Measurements from ENCODE around the gene RAB11B. TPM values are rescaled to one million over a fixed set of nuclear protein-coding genes. Genes with fewer than 3 reads are reported as not detected.

RAB11B gene
- total and polyA plus RNA-seq, 2 of the 13 experiments (the other 11 are each of a cell fraction or from before 2014, with no cell fraction given): 6.0 to 28.4 TPM

DNA sequence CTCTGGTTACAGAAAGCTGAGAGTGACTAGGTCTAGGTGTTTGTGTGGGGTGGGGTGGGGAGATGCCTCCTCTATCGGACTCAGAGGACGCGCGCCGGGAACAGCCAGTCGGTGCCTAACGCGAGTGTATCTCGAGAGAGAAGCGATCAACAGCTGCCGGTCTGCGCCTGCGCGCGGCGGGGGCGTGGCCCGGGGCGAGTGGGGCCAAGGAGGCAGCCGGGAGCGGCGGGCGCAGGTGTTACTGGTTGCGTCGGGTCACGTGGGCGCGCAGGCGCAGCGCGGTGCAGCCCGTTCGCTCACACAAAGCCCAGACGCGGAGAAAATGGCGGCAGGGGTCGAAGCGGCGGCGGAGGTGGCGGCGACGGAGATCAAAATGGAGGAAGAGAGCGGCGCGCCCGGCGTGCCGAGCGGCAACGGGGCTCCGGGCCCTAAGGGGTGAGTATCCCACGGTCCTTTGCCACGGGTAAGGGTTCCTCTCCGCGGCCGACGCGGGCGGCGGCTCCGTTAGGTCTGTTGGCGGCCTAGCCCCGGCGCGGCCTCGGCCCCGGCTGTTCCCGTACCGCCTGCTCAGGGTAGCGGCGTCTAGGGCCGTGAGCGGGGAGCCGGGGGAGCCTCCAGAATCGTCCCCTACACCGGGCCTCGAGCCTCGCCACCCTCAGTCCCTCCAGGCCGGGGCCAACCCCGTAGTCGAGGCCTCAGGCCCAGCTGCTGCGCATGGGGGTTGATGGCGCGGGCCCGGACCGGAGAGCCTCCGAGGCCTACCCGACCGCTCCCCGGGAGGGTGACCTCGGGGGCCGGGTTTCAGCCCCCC is 54.7 kb downstream of the RAB11B start, which contains the start of gene HNRNPM (continued):
- TF ChIP-seq ZNF629 (CRISPR knock-in tag; conservative IDR thresholded peaks at IDR 0.05) (0 out of 2 replicates have a peak, but pooled peaks have one; percentile 8), ZNF260 (CRISPR knock-in tag; IDR thresholded peaks at IDR 0.05; ENCODE audit: borderline replicate concordance, low read depth) (no peak), YEATS2 (CRISPR knock-in tag; IDR thresholded peaks at IDR 0.05; ENCODE audit: borderline replicate concordance) (peak; percentile 51; the same call in 1 of the 2 replicates), HMGA1 (CRISPR knock-in tag; conservative IDR thresholded peaks at IDR 0.05) (no peak), ZNF383 (CRISPR knock-in tag; IDR thresholded peaks at IDR 0.05; ENCODE audit: borderline replicate concordance) (no peak), ZNF724P (CRISPR knock-in tag; IDR thresholded peaks at IDR 0.05; ENCODE audit: borderline replicate concordance) (no peak), NFATC3 (CRISPR knock-in tag; IDR thresholded peaks at IDR 0.05) (no peak), ATM (IDR thresholded peaks at IDR 0.05; ENCODE audit: borderline replicate concordance) (no peak), GZF1 (CRISPR knock-in tag; IDR thresholded peaks at IDR 0.05) (no peak), MTA1 (CRISPR knock-in tag; IDR thresholded peaks at IDR 0.05; ENCODE audit: borderline replicate concordance) (no peak), MTF1 (CRISPR knock-in tag; IDR thresholded peaks at IDR 0.05) (peak; percentile 74), ZNF430 (CRISPR knock-in tag; IDR thresholded peaks at IDR 0.05) (no peak; the same call in 1 of the 2 replicates), ZBTB42 (CRISPR knock-in tag; IDR thresholded peaks at IDR 0.05) (no peak; the same call in 1 of the 2 replicates), FOXO4 (CRISPR knock-in tag; conservative IDR thresholded peaks at IDR 0.05) (peak; percentile 97; the same call in 1 of the 2 replicates), PITX1 (CRISPR knock-in tag; IDR thresholded peaks at IDR 0.05) (0 out of 2 replicates have a peak, but pooled peaks have one; percentile 8), SNAPC2 (CRISPR knock-in tag; IDR thresholded peaks at IDR 0.05) (no peak)
- TF ChIP-seq, protein P1, sequence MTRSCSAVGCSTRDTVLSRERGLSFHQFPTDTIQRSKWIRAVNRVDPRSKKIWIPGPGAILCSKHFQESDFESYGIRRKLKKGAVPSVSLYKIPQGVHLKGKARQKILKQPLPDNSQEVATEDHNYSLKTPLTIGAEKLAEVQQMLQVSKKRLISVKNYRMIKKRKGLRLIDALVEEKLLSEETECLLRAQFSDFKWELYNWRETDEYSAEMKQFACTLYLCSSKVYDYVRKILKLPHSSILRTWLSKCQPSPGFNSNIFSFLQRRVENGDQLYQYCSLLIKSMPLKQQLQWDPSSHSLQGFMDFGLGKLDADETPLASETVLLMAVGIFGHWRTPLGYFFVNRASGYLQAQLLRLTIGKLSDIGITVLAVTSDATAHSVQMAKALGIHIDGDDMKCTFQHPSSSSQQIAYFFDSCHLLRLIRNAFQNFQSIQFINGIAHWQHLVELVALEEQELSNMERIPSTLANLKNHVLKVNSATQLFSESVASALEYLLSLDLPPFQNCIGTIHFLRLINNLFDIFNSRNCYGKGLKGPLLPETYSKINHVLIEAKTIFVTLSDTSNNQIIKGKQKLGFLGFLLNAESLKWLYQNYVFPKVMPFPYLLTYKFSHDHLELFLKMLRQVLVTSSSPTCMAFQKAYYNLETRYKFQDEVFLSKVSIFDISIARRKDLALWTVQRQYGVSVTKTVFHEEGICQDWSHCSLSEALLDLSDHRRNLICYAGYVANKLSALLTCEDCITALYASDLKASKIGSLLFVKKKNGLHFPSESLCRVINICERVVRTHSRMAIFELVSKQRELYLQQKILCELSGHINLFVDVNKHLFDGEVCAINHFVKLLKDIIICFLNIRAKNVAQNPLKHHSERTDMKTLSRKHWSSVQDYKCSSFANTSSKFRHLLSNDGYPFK (CRISPR knock-in tag; IDR thresholded peaks at IDR 0.05; ENCODE audit: borderline replicate concordance): peak; percentile 49
- TF ChIP-seq, protein P2, sequence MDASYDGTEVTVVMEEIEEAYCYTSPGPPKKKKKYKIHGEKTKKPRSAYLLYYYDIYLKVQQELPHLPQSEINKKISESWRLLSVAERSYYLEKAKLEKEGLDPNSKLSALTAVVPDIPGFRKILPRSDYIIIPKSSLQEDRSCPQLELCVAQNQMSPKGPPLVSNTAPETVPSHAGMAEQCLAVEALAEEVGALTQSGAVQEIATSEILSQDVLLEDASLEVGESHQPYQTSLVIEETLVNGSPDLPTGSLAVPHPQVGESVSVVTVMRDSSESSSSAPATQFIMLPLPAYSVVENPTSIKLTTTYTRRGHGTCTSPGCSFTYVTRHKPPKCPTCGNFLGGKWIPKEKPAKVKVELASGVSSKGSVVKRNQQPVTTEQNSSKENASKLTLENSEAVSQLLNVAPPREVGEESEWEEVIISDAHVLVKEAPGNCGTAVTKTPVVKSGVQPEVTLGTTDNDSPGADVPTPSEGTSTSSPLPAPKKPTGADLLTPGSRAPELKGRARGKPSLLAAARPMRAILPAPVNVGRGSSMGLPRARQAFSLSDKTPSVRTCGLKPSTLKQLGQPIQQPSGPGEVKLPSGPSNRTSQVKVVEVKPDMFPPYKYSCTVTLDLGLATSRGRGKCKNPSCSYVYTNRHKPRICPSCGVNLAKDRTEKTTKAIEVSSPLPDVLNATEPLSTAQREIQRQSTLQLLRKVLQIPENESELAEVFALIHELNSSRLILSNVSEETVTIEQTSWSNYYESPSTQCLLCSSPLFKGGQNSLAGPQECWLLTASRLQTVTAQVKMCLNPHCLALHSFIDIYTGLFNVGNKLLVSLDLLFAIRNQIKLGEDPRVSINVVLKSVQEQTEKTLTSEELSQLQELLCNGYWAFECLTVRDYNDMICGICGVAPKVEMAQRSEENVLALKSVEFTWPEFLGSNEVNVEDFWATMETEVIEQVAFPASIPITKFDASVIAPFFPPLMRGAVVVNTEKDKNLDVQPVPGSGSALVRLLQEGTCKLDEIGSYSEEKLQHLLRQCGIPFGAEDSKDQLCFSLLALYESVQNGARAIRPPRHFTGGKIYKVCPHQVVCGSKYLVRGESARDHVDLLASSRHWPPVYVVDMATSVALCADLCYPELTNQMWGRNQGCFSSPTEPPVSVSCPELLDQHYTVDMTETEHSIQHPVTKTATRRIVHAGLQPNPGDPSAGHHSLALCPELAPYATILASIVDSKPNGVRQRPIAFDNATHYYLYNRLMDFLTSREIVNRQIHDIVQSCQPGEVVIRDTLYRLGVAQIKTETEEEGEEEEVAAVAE (CRISPR knock-in tag; IDR thresholded peaks at IDR 0.05; ENCODE audit: borderline replicate concordance): no peak
- TF ChIP-seq, protein P3, sequence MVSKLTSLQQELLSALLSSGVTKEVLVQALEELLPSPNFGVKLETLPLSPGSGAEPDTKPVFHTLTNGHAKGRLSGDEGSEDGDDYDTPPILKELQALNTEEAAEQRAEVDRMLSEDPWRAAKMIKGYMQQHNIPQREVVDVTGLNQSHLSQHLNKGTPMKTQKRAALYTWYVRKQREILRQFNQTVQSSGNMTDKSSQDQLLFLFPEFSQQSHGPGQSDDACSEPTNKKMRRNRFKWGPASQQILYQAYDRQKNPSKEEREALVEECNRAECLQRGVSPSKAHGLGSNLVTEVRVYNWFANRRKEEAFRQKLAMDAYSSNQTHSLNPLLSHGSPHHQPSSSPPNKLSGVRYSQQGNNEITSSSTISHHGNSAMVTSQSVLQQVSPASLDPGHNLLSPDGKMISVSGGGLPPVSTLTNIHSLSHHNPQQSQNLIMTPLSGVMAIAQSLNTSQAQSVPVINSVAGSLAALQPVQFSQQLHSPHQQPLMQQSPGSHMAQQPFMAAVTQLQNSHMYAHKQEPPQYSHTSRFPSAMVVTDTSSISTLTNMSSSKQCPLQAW (CRISPR knock-in tag; IDR thresholded peaks at IDR 0.05): peak; percentile 47; the same call in 1 of the 2 replicates
